ENCODE results near the gene HIC1. TPM values are rescaled to one million over a fixed set of nuclear protein-coding genes. Genes with fewer than 3 reads are reported as not detected.

Gene HIC1
- total RNA-seq, 1 donor from 2014 or later = 33.1 TPM

DNA sequence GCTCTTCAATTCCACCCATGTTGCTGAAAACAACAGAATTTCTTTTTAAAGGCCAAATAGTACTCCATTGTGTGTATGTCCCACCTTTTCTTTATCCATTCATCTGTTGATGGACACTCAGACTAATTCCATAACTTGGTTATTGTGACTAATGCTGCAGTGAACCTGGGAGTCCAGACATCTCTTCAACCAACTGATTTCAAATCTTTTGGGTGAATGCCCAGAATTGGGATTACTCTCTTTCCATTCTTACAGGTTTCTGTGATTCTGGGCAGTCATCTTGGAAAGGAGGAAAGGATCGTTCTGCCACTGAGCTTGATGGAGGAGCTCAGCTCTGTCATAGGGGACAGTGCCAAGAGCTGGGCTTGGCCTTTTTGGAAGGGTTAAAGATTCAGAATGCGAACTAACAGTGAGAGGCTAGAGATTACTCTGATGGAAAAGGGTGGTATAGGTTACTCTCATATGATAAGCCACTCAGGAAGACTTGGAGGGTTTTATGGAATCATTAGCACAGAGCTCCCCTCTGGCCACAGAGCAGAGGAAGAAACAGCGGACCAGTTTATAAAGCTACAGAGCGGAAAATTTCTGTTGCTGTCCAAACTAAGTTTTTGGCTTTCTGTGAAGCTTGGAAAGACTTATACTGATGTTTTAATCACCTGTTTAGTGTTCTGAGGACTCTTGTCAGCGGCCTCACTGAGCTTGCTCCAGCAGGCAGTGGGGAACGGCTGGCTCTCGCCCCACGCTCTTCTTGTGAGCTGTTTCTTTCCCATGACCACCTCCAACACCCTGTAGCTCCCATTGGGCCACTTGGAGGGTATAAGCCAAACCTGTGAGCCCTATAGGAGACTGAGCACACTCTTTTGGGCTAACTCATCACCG, 48.3 kb downstream of the HIC1 start:
- intact Hi-C loops (cut with DNase I) = no loop called here
- DNase-seq (ENCODE audit: extremely low spot score in 2 of 2) = no peak
- peaks cover 34% of the 10 kb centered on the region for H3K4me1 ChIP-seq
- no peaks in the 10 kb centered on the region for H3K9me3 ChIP-seq
- H3K4me3 ChIP-seq = no peak overlapping the region
- no peak overlapping the region for H3K27ac ChIP-seq
- TF ChIP-seq CTCF (IDR thresholded peaks at IDR 0.05) (no peak), POLR2A (IDR thresholded peaks at IDR 0.05) (no peak), POLR2AphosphoS5 (IDR thresholded peaks at IDR 0.05; ENCODE audit: insufficient read depth in 1 of 2, low read depth in 1 of 2) (no peak)
- no peaks in the 10 kb centered on the region for H3K27me3 ChIP-seq
- no peaks in the 10 kb centered on the region for H3K36me3 ChIP-seq

DNA sequence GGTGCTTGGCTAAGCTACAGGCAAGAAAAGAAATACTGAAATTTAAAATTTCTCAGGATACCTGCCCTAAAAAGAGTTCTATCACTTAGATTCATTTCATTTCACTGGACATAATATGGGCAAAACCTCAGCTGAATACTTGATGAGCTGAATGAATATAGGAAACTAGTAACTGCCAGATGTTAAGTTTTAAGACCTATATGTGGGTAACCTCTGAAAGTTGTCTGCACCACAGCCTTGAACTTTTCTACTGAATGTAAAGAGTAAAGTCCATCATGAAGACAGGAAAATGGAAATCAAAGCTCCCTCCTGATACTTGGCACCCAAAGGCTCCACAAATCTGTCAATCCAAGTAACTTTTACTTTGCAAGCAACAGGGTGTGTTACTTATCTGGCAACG, 50.8 kb downstream of the HIC1 start:
- intact Hi-C loops (cut with DNase I) = no loop called here
- H3K27ac ChIP-seq = no peak overlapping the region
- DNase-seq (ENCODE audit: extremely low spot score in 2 of 2) = no peak
- no peak for TF ChIP-seq POLR2AphosphoS5 (IDR thresholded peaks at IDR 0.05; ENCODE audit: insufficient read depth in 1 of 2, low read depth in 1 of 2)
- no peak for TF ChIP-seq CTCF (IDR thresholded peaks at IDR 0.05)
- H3K36me3 ChIP-seq = no peaks in the 10 kb centered on the region
- peaks cover 34% of the 10 kb centered on the region for H3K4me1 ChIP-seq
- H3K4me3 ChIP-seq = no peak overlapping the region
- no peaks in the 10 kb centered on the region for H3K9me3 ChIP-seq
- no peaks in the 10 kb centered on the region for H3K27me3 ChIP-seq

GRCh38 chr17:2106308-2106955, 51.5 kb downstream of the HIC1 start:
- intact Hi-C loops (cut with DNase I) = no loop called here
- no peak overlapping the region for H3K4me3 ChIP-seq
- H3K27ac ChIP-seq = no peak overlapping the region
- no peaks in the 10 kb centered on the region for H3K27me3 ChIP-seq
- H3K36me3 ChIP-seq = no peaks in the 10 kb centered on the region
- no peaks in the 10 kb centered on the region for H3K9me3 ChIP-seq
- DNase-seq (ENCODE audit: extremely low spot score in 2 of 2) = no peak
- TF ChIP-seq POLR2AphosphoS5 (IDR thresholded peaks at IDR 0.05; ENCODE audit: insufficient read depth in 1 of 2, low read depth in 1 of 2) (no peak), CTCF (IDR thresholded peaks at IDR 0.05) (no peak), POLR2A (IDR thresholded peaks at IDR 0.05) (no peak)
- H3K4me1 ChIP-seq = peaks cover 29% of the 10 kb centered on the region

DNA sequence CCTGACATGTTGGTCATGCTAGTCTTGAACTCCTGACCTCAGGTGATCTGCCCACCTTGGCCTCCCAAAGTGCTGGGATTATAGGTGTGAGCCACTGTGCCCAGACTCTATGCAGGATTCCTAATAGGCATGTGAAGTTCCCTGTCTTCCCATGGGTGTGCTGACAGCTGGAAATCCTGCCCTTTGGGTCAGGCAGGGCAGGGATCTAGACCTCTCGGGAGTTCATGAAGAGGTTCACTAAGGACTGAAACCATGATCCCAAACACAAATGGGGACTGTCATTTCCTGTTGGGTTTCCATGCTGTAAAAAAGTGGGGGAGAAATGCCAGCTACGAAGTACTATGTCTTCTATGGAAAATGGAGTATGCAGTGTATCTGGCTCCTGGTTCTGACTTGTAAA, 52.1 kb downstream of the HIC1 start:
- peaks cover 24% of the 10 kb centered on the region for H3K4me1 ChIP-seq
- intact Hi-C loops (cut with DNase I) = no loop called here
- H3K9me3 ChIP-seq = no peaks in the 10 kb centered on the region
- no peak overlapping the region for H3K27ac ChIP-seq
- TF ChIP-seq CTCF (IDR thresholded peaks at IDR 0.05) = no peak
- no peak for TF ChIP-seq POLR2A (IDR thresholded peaks at IDR 0.05)
- no peak for TF ChIP-seq POLR2AphosphoS5 (IDR thresholded peaks at IDR 0.05; ENCODE audit: insufficient read depth in 1 of 2, low read depth in 1 of 2)
- no peaks in the 10 kb centered on the region for H3K27me3 ChIP-seq
- no peaks in the 10 kb centered on the region for H3K36me3 ChIP-seq
- no peak overlapping the region for H3K4me3 ChIP-seq
- DNase-seq (ENCODE audit: extremely low spot score in 2 of 2) = no peak

DNA sequence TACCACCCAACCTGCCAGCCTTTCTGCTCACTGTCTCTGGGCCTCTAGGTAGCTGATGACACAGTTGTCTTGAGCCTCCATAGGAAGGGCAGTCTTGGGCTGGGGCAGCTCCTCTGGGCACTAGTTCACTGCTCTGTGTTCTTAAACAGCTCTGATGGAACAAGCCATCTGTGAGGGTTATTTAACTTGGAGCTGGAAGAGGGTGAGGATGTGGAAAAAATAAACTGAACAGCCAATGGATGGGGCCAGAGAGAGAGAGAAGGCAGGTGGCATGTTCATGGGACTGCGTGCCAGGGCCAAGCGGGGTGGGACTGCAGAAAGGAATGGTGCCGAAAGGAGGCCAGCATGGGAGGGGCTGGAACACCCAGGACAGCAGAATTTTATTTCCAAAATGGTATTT, 52.6 kb downstream of the HIC1 start:
- Histone ChIP-seq H3K27me3 (no peaks in the 10 kb centered on the region), H3K27ac (no peak overlapping the region), H3K36me3 (no peaks in the 10 kb centered on the region), H3K9me3 (no peaks in the 10 kb centered on the region), H3K4me1 (peaks cover 24% of the 10 kb centered on the region), H3K4me3 (no peak overlapping the region)
- no peak for DNase-seq (ENCODE audit: extremely low spot score in 2 of 2)
- TF ChIP-seq POLR2A (IDR thresholded peaks at IDR 0.05) = no peak
- TF ChIP-seq POLR2AphosphoS5 (IDR thresholded peaks at IDR 0.05; ENCODE audit: insufficient read depth in 1 of 2, low read depth in 1 of 2) = no peak
- intact Hi-C loops (cut with DNase I) = no loop called here
